ENCODE results near the gene FIZ1. TPM values are rescaled to one million over a fixed set of nuclear protein-coding genes. Genes with fewer than 3 reads are reported as not detected.

Gene FIZ1
- 12.8 and 13.6 TPM in 2 replicates for total RNA-seq
- polyA plus RNA-seq: 18.7 and 25.3 TPM in 2 replicates

GRCh38 chr19:55599468-55599841 lies at the start of gene FIZ1:
FIZ1 (minus strand) TSS chr19:55599517; CDS start chr19:55597865, 1,652 bp downstream.
- Histone ChIP-seq H3K4me1 (ENCODE audit: low read depth) (no peaks in the 10 kb centered on the region), H3K4me3 (peak within 1 kb of the TSS; percentile 65), H3K9me3 (ENCODE audit: low read depth) (no peaks in the 10 kb centered on the region), H3K27ac (peak within 1 kb of the TSS; percentile 98), H3K36me3 (peaks cover 9% of the 10 kb centered on the region), H3K27me3 (no peaks in the 10 kb centered on the region)
- DNase-seq (ENCODE audit: low read depth in 1 of 2, low spot score in 1 of 2): peak; percentile 99 to 100
- TF ChIP-seq CTCF (IDR thresholded peaks at IDR 0.05; ENCODE audit: low read depth, low read length): no peak

GRCh38 chr19:55648585-55649267 lies 49.4 kb upstream of the FIZ1 start:
- Histone ChIP-seq H3K9me3 (ENCODE audit: low read depth) (no peaks in the 10 kb centered on the region), H3K27ac (peak overlapping the region; percentile 91), H3K4me1 (ENCODE audit: low read depth) (peaks cover 9% of the 10 kb centered on the region), H3K27me3 (no peaks in the 10 kb centered on the region), H3K36me3 (no peaks in the 10 kb centered on the region), H3K4me3 (peak overlapping the region; percentile 94)
- DNase-seq (ENCODE audit: low read depth in 1 of 2, low spot score in 1 of 2): peak in 1 of 2 donors; percentile 29
- TF ChIP-seq CTCF (IDR thresholded peaks at IDR 0.05; ENCODE audit: low read depth, low read length): no peak

GRCh38 chr19:55647732-55648584 lies 48.6 kb upstream of the FIZ1 start, which contains the start of gene CCDC106:
CCDC106 (plus strand) TSS chr19:55648212; CDS start chr19:55649047, 835 bp downstream.
- Histone ChIP-seq H3K36me3 (no peaks in the 10 kb centered on the region), H3K4me1 (ENCODE audit: low read depth) (peaks cover 12% of the 10 kb centered on the region), H3K27ac (peak within 1 kb of the TSS; percentile 91), H3K27me3 (no peaks in the 10 kb centered on the region), H3K9me3 (ENCODE audit: low read depth) (no peaks in the 10 kb centered on the region), H3K4me3 (peak within 1 kb of the TSS; percentile 94)
- no peak for TF ChIP-seq CTCF (IDR thresholded peaks at IDR 0.05; ENCODE audit: low read depth, low read length)
- DNase-seq (ENCODE audit: low read depth in 1 of 2, low spot score in 1 of 2): peak; percentile 86

- Histone ChIP-seq H3K27ac (peak overlapping the region; percentile 91), H3K9me3 (ENCODE audit: low read depth) (no peaks in the 10 kb centered on the region), H3K27me3 (no peaks in the 10 kb centered on the region), H3K4me1 (ENCODE audit: low read depth) (peaks cover 19% of the 10 kb centered on the region), H3K4me3 (peak overlapping the region; percentile 94), H3K36me3 (no peaks in the 10 kb centered on the region)
- DNase-seq (ENCODE audit: low read depth in 1 of 2, low spot score in 1 of 2): no peak
- no peak for TF ChIP-seq CTCF (IDR thresholded peaks at IDR 0.05; ENCODE audit: low read depth, low read length)
Observed at GRCh38 chr19:55646889-55647731, 47.8 kb upstream of the FIZ1 start.

GRCh38 chr19:55645512-55645881 lies 46.2 kb upstream of the FIZ1 start:
- TF ChIP-seq CTCF (IDR thresholded peaks at IDR 0.05; ENCODE audit: low read depth, low read length): no peak
- Histone ChIP-seq H3K4me1 (ENCODE audit: low read depth) (peaks cover 19% of the 10 kb centered on the region), H3K27me3 (no peaks in the 10 kb centered on the region), H3K9me3 (ENCODE audit: low read depth) (no peaks in the 10 kb centered on the region), H3K27ac (no peak overlapping the region), H3K36me3 (no peaks in the 10 kb centered on the region), H3K4me3 (no peak overlapping the region)
- no peak for DNase-seq (ENCODE audit: low read depth in 1 of 2, low spot score in 1 of 2)
